ENCODE measurements around the gene ENTPD6. TPM values are rescaled to one million over a fixed set of nuclear protein-coding genes. Genes with fewer than 3 reads are reported as not detected.
A peak's percentile ranks its signal among the peaks of the same experiment; 100 is the strongest.

ENTPD6 gene
- total RNA-seq, 4 donors from 2014 or later: 62.2 to 114 (median 67.0) TPM

- H3K27me3 ChIP-seq: no peaks in the 10 kb centered on the region
- TF ChIP-seq EP300 (IDR thresholded peaks at IDR 0.05): no peak
- H3K4me3 ChIP-seq: no peak overlapping the region
- peaks cover 0 to 55% (median 9%) of the 10 kb centered on the region in 4 donors for H3K4me1 ChIP-seq
- WGBS, 2 donors: 75 to 79% methylated on average over 18 to 21 of the region's 21 CpGs
- H3K36me3 ChIP-seq: peaks cover 0 to 87% (median 0%) of the 10 kb centered on the region in 3 donors
- no peak for DNase-seq (ENCODE audit: low spot score in 2 of 2)
- H3K9me3 ChIP-seq: no peaks in the 10 kb centered on the region
- H3K27ac ChIP-seq: peak overlapping the region; percentile 2 to 84 (median 56)
Measured at GRCh38 chr20:25222461-25223178, 27.1 kb downstream of the ENTPD6 start.

GRCh38 chr20:25223179-25223661, 27.7 kb downstream of the ENTPD6 start:
- WGBS, 2 donors: 54 to 66% methylated on average over 7 of the region's 8 CpGs
- H3K4me1 ChIP-seq: peaks cover 0 to 57% (median 10%) of the 10 kb centered on the region in 4 donors
- H3K4me3 ChIP-seq: no peak overlapping the region
- no peak for DNase-seq (ENCODE audit: low spot score in 2 of 2)
- no peaks in the 10 kb centered on the region for H3K9me3 ChIP-seq
- TF ChIP-seq, protein P1, sequence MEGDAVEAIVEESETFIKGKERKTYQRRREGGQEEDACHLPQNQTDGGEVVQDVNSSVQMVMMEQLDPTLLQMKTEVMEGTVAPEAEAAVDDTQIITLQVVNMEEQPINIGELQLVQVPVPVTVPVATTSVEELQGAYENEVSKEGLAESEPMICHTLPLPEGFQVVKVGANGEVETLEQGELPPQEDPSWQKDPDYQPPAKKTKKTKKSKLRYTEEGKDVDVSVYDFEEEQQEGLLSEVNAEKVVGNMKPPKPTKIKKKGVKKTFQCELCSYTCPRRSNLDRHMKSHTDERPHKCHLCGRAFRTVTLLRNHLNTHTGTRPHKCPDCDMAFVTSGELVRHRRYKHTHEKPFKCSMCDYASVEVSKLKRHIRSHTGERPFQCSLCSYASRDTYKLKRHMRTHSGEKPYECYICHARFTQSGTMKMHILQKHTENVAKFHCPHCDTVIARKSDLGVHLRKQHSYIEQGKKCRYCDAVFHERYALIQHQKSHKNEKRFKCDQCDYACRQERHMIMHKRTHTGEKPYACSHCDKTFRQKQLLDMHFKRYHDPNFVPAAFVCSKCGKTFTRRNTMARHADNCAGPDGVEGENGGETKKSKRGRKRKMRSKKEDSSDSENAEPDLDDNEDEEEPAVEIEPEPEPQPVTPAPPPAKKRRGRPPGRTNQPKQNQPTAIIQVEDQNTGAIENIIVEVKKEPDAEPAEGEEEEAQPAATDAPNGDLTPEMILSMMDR (IDR thresholded peaks at IDR 0.05): no peak
- no peak for TF ChIP-seq EP300 (IDR thresholded peaks at IDR 0.05)
- H3K36me3 ChIP-seq: peaks cover 0 to 81% (median 0%) of the 10 kb centered on the region in 3 donors
- H3K27me3 ChIP-seq: no peaks in the 10 kb centered on the region
- H3K27ac ChIP-seq: peak overlapping the region in 2 of 4 donors; percentile 64 to 84

DNA sequence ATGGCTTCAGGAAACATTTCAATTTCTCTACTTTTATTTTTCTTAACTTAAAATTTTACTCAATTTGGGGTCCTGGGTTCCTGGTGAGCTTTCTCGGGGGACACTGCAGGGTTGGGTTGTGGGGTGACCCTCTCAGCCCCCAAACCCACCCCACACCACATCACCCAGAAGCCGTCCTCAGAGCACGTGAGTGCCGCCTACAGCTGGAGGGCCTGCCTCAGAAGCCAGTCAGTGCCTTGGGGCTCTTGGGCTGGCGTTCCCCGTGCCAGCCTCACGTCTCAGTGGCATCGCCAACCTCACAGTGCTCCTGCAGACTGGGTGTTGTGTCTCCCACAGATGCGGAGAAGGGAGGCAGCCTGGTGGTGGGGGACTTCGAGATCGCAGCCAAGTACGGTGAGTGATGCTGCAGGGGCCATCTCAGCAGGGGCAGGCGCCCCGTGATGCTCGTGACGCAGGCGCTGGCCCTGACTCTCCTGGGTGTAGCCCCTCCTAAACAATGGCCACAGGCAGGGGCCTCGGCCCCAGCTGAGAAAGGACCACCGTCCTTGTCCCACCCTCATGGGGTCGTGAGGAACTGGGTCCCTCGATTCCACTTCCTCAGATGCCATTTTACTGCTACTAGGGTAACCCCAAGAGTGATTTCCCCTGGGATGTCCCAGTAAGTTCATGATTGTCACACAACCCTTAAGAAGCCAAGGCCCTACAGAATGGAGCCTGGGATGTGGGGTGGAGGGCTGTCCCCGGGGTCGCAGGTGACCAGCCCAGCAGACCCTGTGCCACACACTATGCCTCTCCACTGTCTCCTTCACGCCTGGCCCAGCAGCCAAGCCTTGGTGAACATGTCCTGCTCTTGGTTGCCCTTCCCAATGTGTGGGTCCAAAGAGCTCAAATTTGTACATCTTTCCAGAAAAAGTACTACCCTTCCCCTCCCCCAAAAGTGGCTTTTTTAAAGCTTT, 28.5 kb downstream of the ENTPD6 start:
- Histone ChIP-seq H3K27ac (peak overlapping the region in 2 of 4 donors; percentile 64 to 84), H3K4me3 (no peak overlapping the region), H3K27me3 (no peaks in the 10 kb centered on the region), H3K4me1 (peaks cover 0 to 57% (median 10%) of the 10 kb centered on the region in 4 donors), H3K36me3 (peaks cover 0 to 73% (median 0%) of the 10 kb centered on the region in 3 donors), H3K9me3 (no peaks in the 10 kb centered on the region)
- TF ChIP-seq, protein P1 (IDR thresholded peaks at IDR 0.05): no peak
- TF ChIP-seq EP300 (IDR thresholded peaks at IDR 0.05) (no peak), POLR2A (IDR thresholded peaks at IDR 0.05) (no peak)
- 92 to 98% methylated on average over 18 to 21 of the region's 24 CpGs for WGBS, 2 donors
- DNase-seq (ENCODE audit: low spot score in 2 of 2): no peak

- TF ChIP-seq, protein P1 (IDR thresholded peaks at IDR 0.05): no peak
- TF ChIP-seq POLR2A (IDR thresholded peaks at IDR 0.05): no peak
- TF ChIP-seq EP300 (IDR thresholded peaks at IDR 0.05): no peak
- peaks cover 0 to 68% (median 0%) of the 10 kb centered on the region in 3 donors for H3K36me3 ChIP-seq
- DNase-seq (ENCODE audit: low spot score in 2 of 2): no peak
- peaks cover 0 to 48% (median 10%) of the 10 kb centered on the region in 4 donors for H3K4me1 ChIP-seq
- H3K27ac ChIP-seq: no peak overlapping the region
- WGBS, 2 donors: 89 to 98% methylated on average over 16 of the region's 16 CpGs
- no peak overlapping the region for H3K4me3 ChIP-seq
- no peaks in the 10 kb centered on the region for H3K27me3 ChIP-seq
- no peaks in the 10 kb centered on the region for H3K9me3 ChIP-seq
Measured at GRCh38 chr20:25224941-25225340, 29.4 kb downstream of the ENTPD6 start.

GRCh38 chr20:25225642-25226432, 30.3 kb downstream of the ENTPD6 start:
- Histone ChIP-seq H3K27ac (peak overlapping the region in 1 of 4 donors; percentile 53), H3K4me3 (no peak overlapping the region), H3K9me3 (no peaks in the 10 kb centered on the region), H3K4me1 (peaks cover 0 to 39% (median 10%) of the 10 kb centered on the region in 4 donors), H3K36me3 (peaks cover 0 to 59% (median 0%) of the 10 kb centered on the region in 3 donors), H3K27me3 (no peaks in the 10 kb centered on the region)
- 89 to 94% methylated on average over 13 to 14 of the region's 16 CpGs for WGBS, 2 donors
- no peak for DNase-seq (ENCODE audit: low spot score in 2 of 2)
- TF ChIP-seq, protein P1 (IDR thresholded peaks at IDR 0.05): no peak
- TF ChIP-seq POLR2A (IDR thresholded peaks at IDR 0.05) (no peak), EP300 (IDR thresholded peaks at IDR 0.05) (no peak)
